K562 (cell line): ENCODE results near the gene ZCCHC24. TPM values are rescaled to one million over a fixed set of nuclear protein-coding genes. Genes with fewer than 3 reads are reported as not detected.

Experiments used
- ATAC-seq: fragments of 200-7000 bp; cut with Tn5 transposase; 3 replicates; pipeline ENCODE4 v1.9.1; 2020; ENCODE audit warnings: moderate library complexity
- BruUV-seq: library from RNA; stranded (reverse); fragments of 400-500 nt; replicated peaks from 2 replicates; lab custom pipeline; 2021; lab: Mats Ljungman, UMichigan
- CTCF ChIA-PET: fragments of 300-600 bp; formaldehyde crosslinking; extraction: SDS; loops from one replicate; lab custom pipeline; 2021; ENCODE audit warnings: low intra/inter-chr PET ratio; lab: Yijun Ruan, JAX
- POLR2A ChIA-PET: fragments of 300-600, 350-650 bp; sonication (Branson Sonifier 250); formaldehyde crosslinking; extraction: SDS; loops from one replicate; lab custom pipeline; 2021; ENCODE audit warnings: antibody characterized with exemption, inconsistent platforms; lab: Yijun Ruan, JAX
- DNase-seq, 4 experiments: peaks; one replicate each; pipeline versions ENCODE4 v3.0.0 to v3.0.0-alpha.2; 2011 to 2018; ENCODE audit warnings: low spot score in 3 of 4, mixed read lengths in 3 of 4; ENCODE audit errors: extremely low read depth in 1 of 4
- FAIRE-seq: peaks from 2 replicates; lab custom pipeline; 2011; peaks lifted over from hg19 to GRCh38; lab: Jason Lieb, UNC
- H2AFZ ChIP-seq: 2 replicates; pipeline ENCODE4 v1.6.0; 2011; ENCODE audit warnings: low read depth, low read length, control low read depth, inconsistent platforms
- H3K27ac ChIP-seq: fragments of 200-600 bp; 3 replicates; pipeline ENCODE4 v1.8.0; 2011; ENCODE audit warnings: low read depth, mild to moderate bottlenecking, control low read depth, inconsistent platforms, low read length, moderate library complexity, mixed read lengths; ENCODE audit errors: extremely low read depth
- H3K27me3 ChIP-seq, 2 experiments: fragments of 300-600 bp in 1 of 2; 2 replicates in 1 of 2; 3 replicates in 1 of 2; pipeline versions ENCODE4 v1.6.0 to v1.8.0; 2011; ENCODE audit warnings: inconsistent platforms in 2 of 2, low read length in 2 of 2, mild to moderate bottlenecking in 1 of 2, mixed read lengths in 1 of 2, moderate library complexity in 1 of 2; ENCODE audit not compliant: control insufficient read depth in 2 of 2, insufficient read depth in 2 of 2
- H3K36me3 ChIP-seq: fragments of 300-600 bp; 3 replicates; pipeline ENCODE4 v1.8.0; 2011; ENCODE audit warnings: mild to moderate bottlenecking, low read length, inconsistent platforms; ENCODE audit not compliant: control insufficient read depth, insufficient read depth
- H3K4me1 ChIP-seq, 2 experiments: fragments of 200-600 bp in 1 of 2; replicated peaks in 1 of 2; 2 replicates in 1 of 2; 3 replicates in 1 of 2; pipeline versions ENCODE4 v1.5.1 to v1.8.0; 2011; ENCODE audit warnings: inconsistent platforms in 2 of 2, low read length in 2 of 2, mild to moderate bottlenecking in 1 of 2, mixed read lengths in 1 of 2, moderate library complexity in 1 of 2; ENCODE audit not compliant: control insufficient read depth in 2 of 2, insufficient read depth in 2 of 2
- H3K4me2 ChIP-seq: 2 replicates; pipeline ENCODE4 v1.6.1; 2011; ENCODE audit warnings: low read length, control low read depth, inconsistent platforms, mixed read lengths; ENCODE audit not compliant: insufficient read depth
- H3K4me3 ChIP-seq: fragments of 200-600 bp; sonication (generic), shearing (Covaris generic); 2 replicates; pipeline ENCODE4 v1.5.1; 2016; ENCODE audit warnings: control low read depth, inconsistent platforms
- H3K79me2 ChIP-seq: fragments of 200-600 bp; 3 replicates; pipeline ENCODE4 v1.8.0; 2011; ENCODE audit warnings: low read length, inconsistent platforms; ENCODE audit not compliant: control insufficient read depth, insufficient read depth
- H3K9ac ChIP-seq, 2 experiments: 2 replicates each; pipeline versions ENCODE4 v1.6.0 to v1.6.1; 2011; ENCODE audit warnings: low read depth in 2 of 2, low read length in 2 of 2, control low read depth in 1 of 2, inconsistent platforms in 1 of 2, mild to moderate bottlenecking in 1 of 2, mixed read lengths in 1 of 2; ENCODE audit not compliant: insufficient read depth in 1 of 2
- H3K9me1 ChIP-seq: one replicate; pipeline ENCODE4 v1.6.0; 2011; ENCODE audit warnings: inconsistent platforms, mild to moderate bottlenecking, low read length, moderate library complexity; ENCODE audit not compliant: control insufficient read depth, insufficient read depth
- H3K9me3 ChIP-seq: replicated peaks from 2 replicates; pipeline ENCODE4 v1.5.1; 2011; ENCODE audit warnings: low read depth, low read length, inconsistent platforms; ENCODE audit not compliant: control insufficient read depth, insufficient read depth
- H4K20me1 ChIP-seq: replicated peaks from 2 replicates; pipeline ENCODE4 v1.6.1; 2011; ENCODE audit warnings: low read length, inconsistent platforms, mixed read lengths; ENCODE audit not compliant: control insufficient read depth, insufficient read depth
- BCOR ChIP-seq: fragments of 450-650 bp; IDR thresholded peaks from 2 replicates; pipeline ENCODE4 v1.6.1; 2016
- CEBPG ChIP-seq, 3 experiments: fragments of 200-800 bp in 1 of 3; sonication (Bioruptor generic) in 1 of 3; sonication (generic) in 1 of 3; formaldehyde crosslinking in 1 of 3; IDR thresholded peaks in 2 of 3; conservative IDR thresholded peaks in 1 of 3; 2 replicates each; pipeline versions ENCODE4 v1.6.1 to v1.8.0; 2016 to 2022; ENCODE audit warnings: missing compliant biosample characterization in 2 of 3, missing genetic modification characterization in 2 of 3, mild to moderate bottlenecking in 1 of 3, missing genetic modification reagents in 1 of 3
- CXXC5 ChIP-seq: fragments of 250-450 bp; sonication (Bioruptor Pico); IDR thresholded peaks from 2 replicates; pipeline ENCODE4 v1.8.0; 2022; ENCODE audit warnings: inconsistent platforms, mild to moderate bottlenecking, moderate library complexity
- ELF2 ChIP-seq: fragments of 250-450 bp; sonication (Bioruptor Pico); IDR thresholded peaks from 2 replicates; pipeline ENCODE4 v1.5.0; 2021; ENCODE audit warnings: mild to moderate bottlenecking
- MYBL2 ChIP-seq, 2 experiments: fragments of 450-650 bp in 1 of 2; sonication (generic) in 1 of 2; formaldehyde crosslinking in 1 of 2; IDR thresholded peaks; 2 replicates each; pipeline versions ENCODE4 v1.6.1 to v1.8.1; 2017 to 2022; ENCODE audit warnings: borderline replicate concordance in 1 of 2, inconsistent platforms in 1 of 2, low read depth in 1 of 2, mild to moderate bottlenecking in 1 of 2, missing genetic modification reagents in 1 of 2, moderate library complexity in 1 of 2
- STAG1 ChIP-seq: sonication (generic); formaldehyde crosslinking; IDR thresholded peaks from 2 replicates; pipeline ENCODE4 v1.5.0; 2020; ENCODE audit warnings: missing genetic modification reagents, borderline replicate concordance
- SUPT5H ChIP-seq: fragments of 450-650 bp; IDR thresholded peaks from 2 replicates; pipeline ENCODE4 v1.6.1; 2016
- ZBTB7A ChIP-seq: IDR thresholded peaks from 2 replicates; pipeline ENCODE4 v1.6.1; 2011; ENCODE audit warnings: low read depth, mild to moderate bottlenecking, low read length, moderate library complexity, borderline replicate concordance; ENCODE audit not compliant: control insufficient read depth
- ZKSCAN8 ChIP-seq: fragments of 200-800 bp; sonication (Bioruptor generic); IDR thresholded peaks from 2 replicates; pipeline ENCODE4 v1.6.1; 2016; ENCODE audit warnings: missing genetic modification characterization, missing compliant biosample characterization
- ZNF282 ChIP-seq: sonication (generic); formaldehyde crosslinking; IDR thresholded peaks from 2 replicates; pipeline ENCODE4 v1.8.1; 2023; ENCODE audit warnings: missing genetic modification reagents
- ZNF444 ChIP-seq: fragments of 250-450 bp; sonication (Bioruptor Pico); IDR thresholded peaks from 2 replicates; pipeline ENCODE4 v1.4.0; 2020; ENCODE audit warnings: mild to moderate bottlenecking, moderate library complexity
- WGBS: fragments of 100-300 bp; shearing (Covaris generic); methylation state at CpG from one replicate; pipeline ENCODE4 v1.1.6; 2016; ENCODE audit warnings: low coverage, mixed read lengths; ENCODE audit not compliant: insufficient coverage; ENCODE audit errors: missing lambda C conversion rate; 5-methylcytosine and 5-hydroxymethylcytosine counted together
- in situ Hi-C: fragments of 300-500 bp; cut with MboI; formaldehyde crosslinking; loops from 4 replicates; pipeline ENCODE4 v1.15.0; 2018; ENCODE audit warnings: inconsistent platforms, mixed read lengths
- intact Hi-C: fragments of 100-400 bp; cut with micrococcal nuclease; formaldehyde crosslinking; loops from 2 replicates; pipeline ENCODE4 v1.14.2; 2022
- polyA plus RNA-seq, 8 experiments: library from polyadenylated mRNA; depleted of rRNA in 4 of 8; stranded (reverse) in 5 of 8; unstranded in 3 of 8; fragments of >200 nt; fragmentation: Nextera tagmentation in 2 of 8; fragmentation: Illumina TruSeq in 1 of 8; extraction: Ambion mirVana in 2 of 8; extraction: Trizol in 1 of 8; gene quantifications; 2 replicates each; pipeline versions ENCODE4 v1.2.1 to v1.2.3, GENCODE V29; 2011 to 2014; ENCODE audit warnings: inconsistent platforms in 1 of 8, missing spikeins in 1 of 8
- total RNA-seq, 7 experiments: library from RNA; depleted of rRNA in 6 of 7; stranded (reverse); fragments of >200 nt in 6 of 7; fragmentation: Illumina TruSeq in 2 of 7; extraction: Trizol in 2 of 7; gene quantifications; 2 replicates each; pipeline versions ENCODE4 v1.2.1 to v1.2.3, GENCODE V29; 2011 to 2021; ENCODE audit warnings: low replicate concordance in 1 of 7
- TF ChIP-seq, protein P1 (sequence below): sonication (generic); formaldehyde crosslinking; IDR thresholded peaks from 2 replicates; pipeline ENCODE4 v1.9.0; 2022; ENCODE audit warnings: mild to moderate bottlenecking, missing genetic modification reagents
- TF ChIP-seq, protein P2 (sequence below): fragments of 250-450 bp; sonication (Bioruptor Pico); IDR thresholded peaks from 2 replicates; pipeline ENCODE4 v1.4.0; 2020; ENCODE audit warnings: mild to moderate bottlenecking

The ZCCHC24 gene
- total and polyA plus RNA-seq, 9 of the 15 experiments (the other 6 are each of a cell fraction or from before 2014, with no cell fraction given), result 0.84 to 11.0 (median 4.6) TPM

DNA sequence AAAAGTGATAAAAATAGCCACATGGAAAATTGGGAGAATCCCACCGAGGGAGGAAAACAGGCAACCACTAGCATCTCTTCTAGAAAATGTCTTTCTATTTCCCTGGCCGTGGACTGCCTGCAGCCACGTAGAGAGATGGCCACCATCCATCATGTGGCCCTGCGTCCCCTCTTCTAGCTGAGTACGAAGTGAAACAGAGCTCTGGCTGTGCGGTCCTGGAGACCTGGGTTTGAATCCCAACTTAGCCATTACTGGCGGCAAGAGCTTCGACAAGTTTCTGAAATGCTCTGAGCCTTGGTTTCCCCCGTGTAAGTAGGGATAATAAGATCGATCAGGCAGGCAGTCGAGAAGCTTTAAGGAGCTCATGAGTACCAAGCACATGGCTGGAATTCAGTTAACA lies 32.9 kb downstream of the ZCCHC24 start:
- Histone ChIP-seq H4K20me1 (peaks cover 9% of the 10 kb centered on the region; the same call in 1 of the 2 replicates), H3K4me3 (no peak overlapping the region), H3K27me3 (no peaks in the 10 kb centered on the region), H3K27ac (no peak overlapping the region), H3K4me2 (no peak overlapping the region), H3K9me3 (no peaks in the 10 kb centered on the region), H2AFZ (no peak overlapping the region), H3K36me3 (no peaks in the 10 kb centered on the region; the same call in 2 of the 3 replicates), H3K9ac (no peak overlapping the region), H3K79me2 (no peaks in the 10 kb centered on the region), H3K9me1 (no peaks in the 10 kb centered on the region), H3K4me1 (peaks cover 30 to 46% of the 10 kb centered on the region in 2 experiments)
- CTCF ChIA-PET, result no interaction called here
- 81% methylated on average over 11 of the region's 11 CpGs for WGBS
- DNase-seq (no peak), ATAC-seq (no peak), FAIRE-seq (no peak)
- TF ChIP-seq MYBL2 (IDR thresholded peaks at IDR 0.05; ENCODE audit: low read depth), result no peak
- no peak for TF ChIP-seq MYBL2 (CRISPR knock-in tag; IDR thresholded peaks at IDR 0.05; ENCODE audit: borderline replicate concordance)
- no peak for TF ChIP-seq ZNF282 (CRISPR knock-in tag)
- no peak for TF ChIP-seq ZBTB7A
- TF ChIP-seq CXXC5, result no peak
- TF ChIP-seq ELF2 (CRISPR knock-in tag), result no peak
- no peak for TF ChIP-seq ZKSCAN8
- TF ChIP-seq CEBPG (CRISPR knock-in tag; IDR thresholded peaks at IDR 0.05), result no peak
- no peak for TF ChIP-seq CEBPG (tag; conservative IDR thresholded peaks at IDR 0.05 in 1 of 2, IDR thresholded peaks at IDR 0.05 in 1 of 2)
- TF ChIP-seq, protein P1, sequence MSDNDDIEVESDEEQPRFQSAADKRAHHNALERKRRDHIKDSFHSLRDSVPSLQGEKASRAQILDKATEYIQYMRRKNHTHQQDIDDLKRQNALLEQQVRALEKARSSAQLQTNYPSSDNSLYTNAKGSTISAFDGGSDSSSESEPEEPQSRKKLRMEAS (CRISPR knock-in tag), result no peak
- no peak for TF ChIP-seq SUPT5H
- no peak for TF ChIP-seq ZNF444
- TF ChIP-seq, protein P2, sequence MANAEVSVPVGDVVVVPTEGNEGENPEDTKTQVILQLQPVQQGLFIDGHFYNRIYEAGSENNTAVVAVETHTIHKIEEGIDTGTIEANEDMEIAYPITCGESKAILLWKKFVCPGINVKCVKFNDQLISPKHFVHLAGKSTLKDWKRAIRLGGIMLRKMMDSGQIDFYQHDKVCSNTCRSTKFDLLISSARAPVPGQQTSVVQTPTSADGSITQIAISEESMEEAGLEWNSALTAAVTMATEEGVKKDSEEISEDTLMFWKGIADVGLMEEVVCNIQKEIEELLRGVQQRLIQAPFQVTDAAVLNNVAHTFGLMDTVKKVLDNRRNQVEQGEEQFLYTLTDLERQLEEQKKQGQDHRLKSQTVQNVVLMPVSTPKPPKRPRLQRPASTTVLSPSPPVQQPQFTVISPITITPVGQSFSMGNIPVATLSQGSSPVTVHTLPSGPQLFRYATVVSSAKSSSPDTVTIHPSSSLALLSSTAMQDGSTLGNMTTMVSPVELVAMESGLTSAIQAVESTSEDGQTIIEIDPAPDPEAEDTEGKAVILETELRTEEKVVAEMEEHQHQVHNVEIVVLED (CRISPR knock-in tag), result no peak
- no peak for TF ChIP-seq BCOR
- TF ChIP-seq STAG1 (CRISPR knock-in tag), result no peak
- intact Hi-C loops, result no loop called here
- BruUV-seq, result no TSS peak
- POLR2A ChIA-PET, result interaction anchor here (0.6 to 0.9 kb wide), 2 partner anchors 10 to 846 kb away, joined by 3 read pairs; no protein-coding TSS in a partner anchor
- in situ Hi-C loops, result no loop called here
